ENCODE data around the gene TRNT1. TPM values are rescaled to one million over a fixed set of nuclear protein-coding genes. Genes with fewer than 3 reads are reported as not detected.

The TRNT1 gene
- total and polyA plus RNA-seq, 2 of the 8 experiments (the other 6 are each of a cell fraction or from before 2014, with no cell fraction given), result 7.2 to 33.1 TPM

GRCh38 chr3:3184876-3185275 lies 58.1 kb downstream of the TRNT1 start:
- DNase-seq (ENCODE audit: low read depth in 1 of 2, low spot score in 2 of 2) (no peak), FAIRE-seq (no peak)
- Histone ChIP-seq H3K27ac (ENCODE audit: low read depth, low read length) (no peak overlapping the region), H3K4me1 (replicated peaks in 1 of 4; ENCODE audit: control insufficient read depth in 3 of 4, insufficient read depth in 4 of 4, low read length in 3 of 4) (no peaks in the 10 kb centered on the region), H3K27me3 (replicated peaks in 1 of 4; ENCODE audit: control insufficient read depth in 3 of 4, extremely low read depth in 1 of 4, insufficient read depth in 3 of 4, low read length in 3 of 4) (peaks cover 0 to 6% (median 0%) of the 10 kb centered on the region in 4 experiments; a peak in 1 of 7 replicates), H2BK15ac (ENCODE audit: low read length) (no peak overlapping the region), H3K23me2 (ENCODE audit: low read depth, low read length) (no peaks in the 10 kb centered on the region), H3K56ac (replicated peaks; ENCODE audit: insufficient read length, low read depth, low read length) (no peak overlapping the region), H3K18ac (ENCODE audit: extremely low read depth, low read length) (no peak overlapping the region), H2BK5ac (ENCODE audit: low read depth, low read length) (no peak overlapping the region), H4K91ac (replicated peaks; ENCODE audit: insufficient read length, low read length) (no peak overlapping the region), H3K79me2 (ENCODE audit: control insufficient read depth in 1 of 2, insufficient read depth in 2 of 2, low read length in 2 of 2) (no peaks in the 10 kb centered on the region), H2BK120ac (replicated peaks; ENCODE audit: low read depth, low read length) (no peak overlapping the region), H3K9ac (replicated peaks in 1 of 4; ENCODE audit: extremely low read depth in 1 of 4, low read depth in 3 of 4, low read length in 3 of 4) (no peak overlapping the region), H2BK20ac (ENCODE audit: low read length) (no peak overlapping the region), H3K4ac (replicated peaks; ENCODE audit: insufficient read length, low read depth, low read length) (no peak overlapping the region), H4K20me1 (replicated peaks in 1 of 2; ENCODE audit: control insufficient read depth in 1 of 2, insufficient read depth in 2 of 2, low read length in 2 of 2) (no peaks in the 10 kb centered on the region), H4K8ac (ENCODE audit: extremely low read depth, insufficient read depth, low read length) (no peak overlapping the region), H4K5ac (ENCODE audit: insufficient read length, low read depth, low read length) (no peak overlapping the region), H3K36me3 (ENCODE audit: control insufficient read depth in 2 of 4, insufficient read depth in 4 of 4, low read length in 3 of 4) (no peaks in the 10 kb centered on the region), H3K4me3 (ENCODE audit: extremely low read depth in 1 of 4, insufficient read depth in 2 of 4, low read depth in 3 of 4, low read length in 4 of 4) (no peak overlapping the region), H3K4me2 (ENCODE audit: insufficient read depth in 1 of 2, low read depth in 2 of 2, low read length in 2 of 2) (no peak overlapping the region), H2AFZ (ENCODE audit: low read length) (no peak overlapping the region), H3K9me3 (ENCODE audit: insufficient read depth in 2 of 2, low read depth in 1 of 2, low read length in 1 of 2) (no peaks in the 10 kb centered on the region), H3K79me1 (ENCODE audit: low read depth, low read length) (no peaks in the 10 kb centered on the region), H2BK12ac (ENCODE audit: low read depth, low read length) (no peak overlapping the region), H3K14ac (ENCODE audit: insufficient read length) (no peak overlapping the region), H2AK5ac (ENCODE audit: low read depth, low read length) (no peak overlapping the region), H3K23ac (ENCODE audit: insufficient read length) (no peak overlapping the region)
- WGBS, 2 experiments (ENCODE audit: extremely low coverage in 1 of 2, insufficient coverage in 1 of 2, insufficient read length in 1 of 2, insufficient replicate concordance in 2 of 2, low coverage in 1 of 2, low lambda C conversion rate in 2 of 2, missing lambda C conversion rate in 1 of 2), result 63% methylated on average over 2 of the region's 2 CpGs; no CpG with 5 or more reads in 1 of the 2 experiments
- TF ChIP-seq CHD2 (IDR thresholded peaks at IDR 0.05; ENCODE audit: low read length) (no peak), CREB1 (IDR thresholded peaks at IDR 0.05) (no peak), MAFK (IDR thresholded peaks at IDR 0.05; ENCODE audit: low read depth, low read length) (no peak), GABPA (IDR thresholded peaks at IDR 0.05; ENCODE audit: borderline replicate concordance, insufficient read depth, low read length) (no peak), TAF7 (optimal IDR thresholded peaks at IDR 0.05; ENCODE audit: borderline replicate concordance, low read depth, low read length) (no peak), RNF2 (IDR thresholded peaks at IDR 0.05; ENCODE audit: borderline replicate concordance, low read depth, low read length, missing control alignments, poor library complexity, severe bottlenecking) (no peak), ATF3 (IDR thresholded peaks at IDR 0.05; ENCODE audit: insufficient read depth, low read depth, low read length) (no peak), TCF12 (IDR thresholded peaks at IDR 0.05; ENCODE audit: low read depth, low read length) (no peak), JUND (IDR thresholded peaks at IDR 0.05; ENCODE audit: low read length) (no peak), EZH2 (IDR thresholded peaks at IDR 0.05; ENCODE audit: low read depth, low read length, severe bottlenecking) (no peak), CTBP2 (IDR thresholded peaks at IDR 0.05; ENCODE audit: borderline replicate concordance, insufficient read depth, insufficient read length, low read length) (no peak), TAF1 (IDR thresholded peaks at IDR 0.05; ENCODE audit: low read depth, low read length) (no peak), SRF (IDR thresholded peaks at IDR 0.05; ENCODE audit: low read depth, low read length) (no peak), CEBPB (IDR thresholded peaks at IDR 0.05; ENCODE audit: low read depth, low read length) (no peak), GTF2F1 (IDR thresholded peaks at IDR 0.05; ENCODE audit: borderline replicate concordance, low read depth, low read length) (no peak)
- ChIA-PET CTCF (ENCODE audit: partially characterized antibody) (interaction anchor here (1.8 kb wide), 1 partner anchor 11 kb away, joined by 6 read pairs; no protein-coding TSS in a partner anchor), POLR2A (ENCODE audit: partially characterized antibody) (no interaction called here)
